RWPE1 (cell line): ENCODE results near the gene ZNF160.

Source experiments
- CTCF ChIA-PET: fragments of 350-600 bp; sonication (Branson Sonifier 250); formaldehyde crosslinking; extraction: SDS; loops from one replicate; lab custom pipeline; 2021; lab: Yijun Ruan, JAX
- POLR2A ChIA-PET: fragments of 400-600 bp; formaldehyde crosslinking; extraction: SDS; loops from one replicate; lab custom pipeline; 2020; ENCODE audit warnings: antibody characterized with exemption; ENCODE audit not compliant: low non-redundant PET; lab: Yijun Ruan, JAX
- DNase-seq: peaks from one replicate; pipeline ENCODE4 v3.0.0; 2012; ENCODE audit warnings: low spot score
- H3K27ac ChIP-seq: fragments of 450-650 bp; 2 replicates; pipeline ENCODE4 v1.5.1; 2017
- TF ChIP-seq, protein P1 (sequence below): fragments of 450-650 bp; conservative IDR thresholded peaks from 2 replicates; pipeline ENCODE4 v1.5.1; 2017; ENCODE audit warnings: low read depth, mild to moderate bottlenecking

ZNF160 gene

DNA sequence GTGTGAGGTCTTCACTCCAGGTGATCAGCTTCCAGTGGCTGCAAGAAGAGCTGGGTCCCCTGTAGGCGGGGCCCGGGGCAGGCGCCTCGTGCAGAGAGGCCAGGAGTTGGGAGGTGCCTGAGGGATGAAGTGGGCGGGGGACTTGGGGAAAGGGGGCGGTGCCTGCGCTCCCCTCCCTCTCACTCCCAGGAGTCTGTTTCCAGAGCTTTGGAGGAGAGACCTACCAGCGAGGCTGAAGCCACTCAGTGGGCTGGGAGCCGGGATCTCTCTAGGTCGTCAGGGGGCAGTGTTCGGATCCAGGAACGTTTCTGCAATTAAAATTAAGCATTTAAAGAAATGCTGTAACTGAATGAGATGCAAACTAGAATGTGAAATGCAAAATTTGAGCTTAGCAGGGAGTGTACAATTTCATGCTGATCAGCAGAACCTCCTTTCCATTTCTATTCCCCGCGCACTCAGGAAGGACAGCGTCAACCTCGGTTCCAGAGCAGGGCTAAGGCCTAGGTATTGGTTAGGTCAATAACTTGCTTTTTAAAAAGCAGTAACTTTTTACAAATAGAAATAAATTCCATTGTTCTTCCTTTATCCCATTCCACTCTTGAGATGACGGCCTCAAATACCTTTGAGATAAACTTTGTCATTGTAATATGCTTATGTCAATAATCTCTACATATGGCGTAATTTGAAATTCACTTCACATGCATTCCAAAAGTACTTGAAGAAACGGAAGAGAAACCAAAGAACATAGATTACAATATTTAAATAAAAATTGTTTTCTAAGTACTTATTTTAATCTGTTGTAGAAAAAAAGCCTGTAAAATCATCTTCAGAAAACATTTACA is 11.6 kb downstream of the ZNF160 start:
- H3K27ac ChIP-seq: no peak overlapping the region
- no peak for DNase-seq
- CTCF ChIA-PET: interaction anchor here (0.6 kb wide), 1 partner anchor 482 kb away, joined by 8 read pairs; no protein-coding TSS in a partner anchor
- POLR2A ChIA-PET: no interaction called here
- TF ChIP-seq, protein P1, sequence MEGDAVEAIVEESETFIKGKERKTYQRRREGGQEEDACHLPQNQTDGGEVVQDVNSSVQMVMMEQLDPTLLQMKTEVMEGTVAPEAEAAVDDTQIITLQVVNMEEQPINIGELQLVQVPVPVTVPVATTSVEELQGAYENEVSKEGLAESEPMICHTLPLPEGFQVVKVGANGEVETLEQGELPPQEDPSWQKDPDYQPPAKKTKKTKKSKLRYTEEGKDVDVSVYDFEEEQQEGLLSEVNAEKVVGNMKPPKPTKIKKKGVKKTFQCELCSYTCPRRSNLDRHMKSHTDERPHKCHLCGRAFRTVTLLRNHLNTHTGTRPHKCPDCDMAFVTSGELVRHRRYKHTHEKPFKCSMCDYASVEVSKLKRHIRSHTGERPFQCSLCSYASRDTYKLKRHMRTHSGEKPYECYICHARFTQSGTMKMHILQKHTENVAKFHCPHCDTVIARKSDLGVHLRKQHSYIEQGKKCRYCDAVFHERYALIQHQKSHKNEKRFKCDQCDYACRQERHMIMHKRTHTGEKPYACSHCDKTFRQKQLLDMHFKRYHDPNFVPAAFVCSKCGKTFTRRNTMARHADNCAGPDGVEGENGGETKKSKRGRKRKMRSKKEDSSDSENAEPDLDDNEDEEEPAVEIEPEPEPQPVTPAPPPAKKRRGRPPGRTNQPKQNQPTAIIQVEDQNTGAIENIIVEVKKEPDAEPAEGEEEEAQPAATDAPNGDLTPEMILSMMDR: no peak

GRCh38 chr19:53088091-53088490 is 15.1 kb downstream of the ZNF160 start:
- TF ChIP-seq, protein P1: no peak

GRCh38 chr19:53086949-53087348 is 16.3 kb downstream of the ZNF160 start:
- DNase-seq: no peak
- TF ChIP-seq, protein P1: no peak
- no peak overlapping the region for H3K27ac ChIP-seq
- ChIA-PET CTCF (no interaction called here), POLR2A (no interaction called here)

More at GRCh38 chr19:53088091-53088490, 15.1 kb downstream of the ZNF160 start:
- no peak for DNase-seq
- H3K27ac ChIP-seq: no peak overlapping the region
- ChIA-PET CTCF (no interaction called here), POLR2A (no interaction called here)

GRCh38 chr19:53085496-53085895 is 17.7 kb downstream of the ZNF160 start:
- TF ChIP-seq, protein P1: no peak
- ChIA-PET CTCF (no interaction called here), POLR2A (no interaction called here)
- no peak overlapping the region for H3K27ac ChIP-seq
- no peak for DNase-seq

GRCh38 chr19:53082929-53083328 is 20.3 kb downstream of the ZNF160 start:
- TF ChIP-seq, protein P1: no peak
- no peak overlapping the region for H3K27ac ChIP-seq
- POLR2A ChIA-PET: no interaction called here
- no peak for DNase-seq
- CTCF ChIA-PET: no interaction called here

DNA sequence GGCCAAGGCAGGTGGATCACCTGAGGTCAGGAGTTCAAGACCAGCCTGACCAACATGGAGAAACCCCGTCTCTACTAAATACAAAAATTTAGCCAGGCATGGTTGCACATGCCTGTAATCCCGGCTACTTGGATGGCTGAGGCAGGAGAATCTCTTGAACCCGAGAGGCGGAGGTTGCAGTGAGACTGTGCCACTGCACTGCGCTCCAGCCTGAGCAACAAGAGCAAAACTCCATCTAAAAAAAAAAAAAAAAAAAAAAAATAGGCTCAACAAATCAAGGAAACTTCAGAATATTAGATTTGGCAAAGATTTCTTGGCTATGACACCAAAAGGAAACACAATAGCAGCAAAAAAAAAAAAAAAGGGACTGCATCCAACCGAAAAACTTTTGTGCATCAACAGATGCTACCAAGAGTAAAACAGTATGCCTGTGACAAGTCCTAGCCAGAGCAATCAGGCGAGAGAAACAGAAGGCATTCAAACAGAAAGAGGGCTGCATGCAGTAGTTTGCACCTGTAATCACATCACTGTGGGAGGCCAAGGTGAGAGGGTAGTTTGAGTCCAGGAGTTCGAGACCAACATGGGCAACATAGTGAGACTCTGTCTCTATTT is 23.8 kb downstream of the ZNF160 start:
- ChIA-PET POLR2A (no interaction called here), CTCF (no interaction called here)
- no peak overlapping the region for H3K27ac ChIP-seq
- TF ChIP-seq, protein P1: no peak
- DNase-seq: no peak
